ENCODE measurements around the gene MST1.

The MST1 gene

GRCh38 chr3:49720855-49721595, 31.8 kb upstream of the MST1 start:
- TF ChIP-seq, protein P1, sequence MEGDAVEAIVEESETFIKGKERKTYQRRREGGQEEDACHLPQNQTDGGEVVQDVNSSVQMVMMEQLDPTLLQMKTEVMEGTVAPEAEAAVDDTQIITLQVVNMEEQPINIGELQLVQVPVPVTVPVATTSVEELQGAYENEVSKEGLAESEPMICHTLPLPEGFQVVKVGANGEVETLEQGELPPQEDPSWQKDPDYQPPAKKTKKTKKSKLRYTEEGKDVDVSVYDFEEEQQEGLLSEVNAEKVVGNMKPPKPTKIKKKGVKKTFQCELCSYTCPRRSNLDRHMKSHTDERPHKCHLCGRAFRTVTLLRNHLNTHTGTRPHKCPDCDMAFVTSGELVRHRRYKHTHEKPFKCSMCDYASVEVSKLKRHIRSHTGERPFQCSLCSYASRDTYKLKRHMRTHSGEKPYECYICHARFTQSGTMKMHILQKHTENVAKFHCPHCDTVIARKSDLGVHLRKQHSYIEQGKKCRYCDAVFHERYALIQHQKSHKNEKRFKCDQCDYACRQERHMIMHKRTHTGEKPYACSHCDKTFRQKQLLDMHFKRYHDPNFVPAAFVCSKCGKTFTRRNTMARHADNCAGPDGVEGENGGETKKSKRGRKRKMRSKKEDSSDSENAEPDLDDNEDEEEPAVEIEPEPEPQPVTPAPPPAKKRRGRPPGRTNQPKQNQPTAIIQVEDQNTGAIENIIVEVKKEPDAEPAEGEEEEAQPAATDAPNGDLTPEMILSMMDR (IDR thresholded peaks at IDR 0.05; ENCODE audit: low read depth, low read length, missing control alignments) = no peak
- no peak for DNase-seq
- no peak overlapping the region for H3K27ac ChIP-seq
- H3K4me3 ChIP-seq (ENCODE audit: low read depth, low read length) = no peak overlapping the region
- in situ Hi-C loops (cut with HindIII; ENCODE audit: low pct_ligation_motif_present, low sequenced_read_pairs) = no loop called here
- H3K36me3 ChIP-seq (replicated peaks) = peaks cover 22% of the 10 kb centered on the region
- no peaks in the 10 kb centered on the region for H3K27me3 ChIP-seq (replicated peaks)

DNA sequence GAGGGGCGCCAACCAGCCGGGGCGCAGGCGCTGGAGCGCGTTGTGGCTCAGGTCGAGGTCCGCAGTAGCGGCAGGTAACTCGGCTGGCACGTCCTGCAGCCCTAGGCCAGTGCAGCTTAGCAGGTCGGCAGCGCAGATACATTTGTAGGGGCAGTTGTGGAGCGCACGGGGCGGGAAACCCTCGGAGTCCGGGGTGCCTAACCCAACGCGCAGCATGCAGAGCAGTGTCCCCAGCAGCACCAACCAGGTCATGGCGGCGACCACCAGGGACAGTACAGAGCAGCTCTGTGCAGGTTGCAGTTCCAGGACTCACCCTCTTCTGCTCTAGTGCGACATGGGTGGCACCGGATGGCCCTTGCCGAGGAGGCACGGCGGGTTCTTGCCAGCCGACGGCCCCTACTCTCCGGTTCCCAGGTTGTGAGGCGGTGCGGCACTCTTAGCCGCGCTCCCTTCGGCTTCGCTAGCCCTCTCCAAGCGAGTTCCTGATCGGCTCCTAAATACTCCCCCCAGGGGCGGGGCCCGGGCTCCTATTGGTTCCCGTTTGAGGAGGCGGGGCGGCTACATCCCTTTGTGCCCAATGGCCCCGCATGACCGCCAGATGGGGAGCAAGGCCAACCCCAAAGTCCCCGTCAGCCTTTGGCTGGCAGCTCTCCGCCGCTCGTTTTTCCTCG, 30.1 kb upstream of the MST1 start, which contains the start of gene AMIGO3:
Gene AMIGO3 (minus strand): TSS at position 471 of the 671 bp plus-strand sequence. CDS start 219 bp downstream, at position 252.
- Histone ChIP-seq H3K27me3 (replicated peaks) (no peaks in the 10 kb centered on the region), H3K4me3 (ENCODE audit: low read depth, low read length) (peak within 1 kb of the TSS; percentile 53), H3K27ac (no peak within 1 kb of the TSS), H3K36me3 (replicated peaks) (peaks cover 22% of the 10 kb centered on the region)
- in situ Hi-C loops (cut with HindIII; ENCODE audit: low pct_ligation_motif_present, low sequenced_read_pairs) = no loop called here
- DNase-seq = peak; percentile 90
- TF ChIP-seq, protein P1 (IDR thresholded peaks at IDR 0.05; ENCODE audit: low read depth, low read length, missing control alignments) = peak; percentile 64

GRCh38 chr3:49718858-49719213, 29.6 kb upstream of the MST1 start:
- Histone ChIP-seq H3K27ac (no peak overlapping the region), H3K36me3 (replicated peaks) (peaks cover 22% of the 10 kb centered on the region), H3K27me3 (replicated peaks) (no peaks in the 10 kb centered on the region), H3K4me3 (ENCODE audit: low read depth, low read length) (peak overlapping the region; percentile 53)
- in situ Hi-C loops (cut with HindIII; ENCODE audit: low pct_ligation_motif_present, low sequenced_read_pairs) = no loop called here
- TF ChIP-seq, protein P1 (IDR thresholded peaks at IDR 0.05; ENCODE audit: low read depth, low read length, missing control alignments) = no peak
- DNase-seq = no peak

GRCh38 chr3:49717959-49718857, 28.9 kb upstream of the MST1 start:
- no peak for DNase-seq
- in situ Hi-C loops (cut with HindIII; ENCODE audit: low pct_ligation_motif_present, low sequenced_read_pairs) = no loop called here
- no peak overlapping the region for H3K4me3 ChIP-seq (ENCODE audit: low read depth, low read length)

GRCh38 chr3:49717211-49717958, 28.1 kb upstream of the MST1 start:
- H3K27ac ChIP-seq = no peak overlapping the region
- TF ChIP-seq, protein P1 (IDR thresholded peaks at IDR 0.05; ENCODE audit: low read depth, low read length, missing control alignments) = no peak
- no peaks in the 10 kb centered on the region for H3K27me3 ChIP-seq (replicated peaks)
- in situ Hi-C loops (cut with HindIII; ENCODE audit: low pct_ligation_motif_present, low sequenced_read_pairs) = no loop called here
- H3K36me3 ChIP-seq (replicated peaks) = peaks cover 18% of the 10 kb centered on the region
- DNase-seq = no peak
- no peak overlapping the region for H3K4me3 ChIP-seq (ENCODE audit: low read depth, low read length)

More at GRCh38 chr3:49717959-49718857, 28.9 kb upstream of the MST1 start:
- TF ChIP-seq, protein P1 (IDR thresholded peaks at IDR 0.05; ENCODE audit: low read depth, low read length, missing control alignments) = no peak
- H3K27me3 ChIP-seq (replicated peaks) = no peaks in the 10 kb centered on the region
- no peak overlapping the region for H3K27ac ChIP-seq
- peaks cover 22% of the 10 kb centered on the region for H3K36me3 ChIP-seq (replicated peaks)
